ENCODE data around the gene HIVEP1. TPM values are rescaled to one million over a fixed set of nuclear protein-coding genes. Genes with fewer than 3 reads are reported as not detected.

The HIVEP1 gene
- total RNA-seq, 5 donors from 2014 or later (not counting 1 experiment from before 2014, with no cell fraction given), result 20.0 to 73.1 (median 29.5) TPM

DNA sequence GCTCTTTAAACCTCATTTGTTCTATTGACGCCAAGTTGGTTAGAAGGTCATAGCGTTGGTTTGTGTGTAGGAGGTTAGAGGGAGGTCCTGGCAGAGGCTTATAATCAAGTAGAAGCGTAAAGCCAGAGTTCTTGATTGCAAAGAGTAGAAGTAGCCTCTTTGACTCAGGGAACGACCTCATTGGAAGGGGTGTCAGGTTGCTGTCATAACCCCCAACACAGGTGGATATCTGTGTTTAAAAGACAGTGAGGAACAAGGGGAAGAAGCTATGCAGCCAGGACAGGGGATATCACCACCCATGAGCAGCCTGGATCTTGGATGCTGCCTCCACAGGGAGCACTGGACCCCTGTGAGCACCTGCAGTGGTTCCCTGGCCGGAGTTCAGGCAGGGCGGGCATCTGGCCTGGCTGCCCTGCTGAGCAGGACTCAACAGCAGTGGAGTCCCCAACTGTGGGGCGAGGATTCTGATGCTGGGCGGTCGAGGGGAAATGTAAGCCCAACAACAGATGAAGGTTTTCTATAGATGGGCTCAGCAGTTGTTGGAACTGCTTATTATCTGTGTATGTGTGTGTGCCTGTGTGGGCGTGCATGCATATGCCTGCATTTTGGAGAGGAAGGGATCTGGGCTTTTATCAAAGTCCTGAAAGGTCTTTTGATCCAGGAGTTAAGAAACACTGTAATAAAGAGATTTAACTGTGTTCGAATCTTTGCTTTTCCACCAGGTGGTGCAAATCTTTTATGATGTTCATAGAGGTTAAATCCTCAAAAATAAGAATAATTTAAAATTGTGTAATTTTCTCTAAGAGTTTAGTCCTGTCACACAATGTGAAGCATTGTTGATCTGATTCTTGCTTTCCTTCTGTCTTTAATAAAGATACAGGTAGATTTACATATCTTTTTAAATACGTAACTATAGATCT is 27.7 kb downstream of the HIVEP1 start:
- DNase-seq, result no peak
- Mint-ChIP-seq H3K9me3 (no peaks in the 10 kb centered on the region), H3K4me1 (peaks cover 60 to 69% (median 67%) of the 10 kb centered on the region in 3 donors), H3K36me3 (peaks cover 6% of the 10 kb centered on the region), H3K27ac (peak overlapping the region; percentile 50 to 67), H3K27me3 (no peaks in the 10 kb centered on the region), H3K4me3 (no peak overlapping the region)
- Histone ChIP-seq H3K4me3 (ENCODE audit: control insufficient read depth in 1 of 2, extremely low read depth in 1 of 2, low read length in 1 of 2) (no peak overlapping the region), H3K27ac (ENCODE audit: low read length) (no peak overlapping the region), H3K27me3 (replicated peaks in 1 of 2; ENCODE audit: control insufficient read depth in 2 of 2, extremely low read depth in 1 of 2, insufficient read depth in 2 of 2, low read length in 1 of 2) (no peaks in the 10 kb centered on the region), H3K36me3 (ENCODE audit: control insufficient read depth in 2 of 2, extremely low read depth in 1 of 2, insufficient read depth in 1 of 2, low read length in 1 of 2) (no peaks in the 10 kb centered on the region), H3K9me3 (no peaks in the 10 kb centered on the region), H3K4me1 (ENCODE audit: control insufficient read depth in 1 of 2, extremely low read depth in 1 of 2, insufficient read depth in 2 of 2, low read length in 2 of 2) (peaks cover 14 to 22% of the 10 kb centered on the region in 2 experiments)
- WGBS (ENCODE audit: insufficient coverage), result 79% methylated on average over 9 of the region's 12 CpGs
- CTCF ChIA-PET, result interaction anchor here (0.5 to 0.9 kb wide), 3 partner anchors 17 to 449 kb away, joined by 3 to 6 read pairs (median 4); no protein-coding TSS in a partner anchor
- peak in 1 of 4 experiments; percentile 20 for ATAC-seq (replicated peaks in 1 of 4)
- POLR2A ChIA-PET, result no interaction called here

GRCh38 chr6:12047304-12047703 is 35.2 kb downstream of the HIVEP1 start:
- DNase-seq (no peak), ATAC-seq (replicated peaks in 1 of 4) (no peak)
- H3K36me3 Mint-ChIP-seq, result peaks cover 3% of the 10 kb centered on the region
- H3K4me1 ChIP-seq (ENCODE audit: control insufficient read depth in 1 of 2, extremely low read depth in 1 of 2, insufficient read depth in 2 of 2, low read length in 2 of 2), result peaks cover 9 to 17% of the 10 kb centered on the region in 2 experiments
- 100% methylated on average over 4 of the region's 9 CpGs for WGBS (ENCODE audit: insufficient coverage)
- H3K9me3 ChIP-seq, result no peaks in the 10 kb centered on the region
- H3K36me3 ChIP-seq (ENCODE audit: control insufficient read depth in 2 of 2, extremely low read depth in 1 of 2, insufficient read depth in 1 of 2, low read length in 1 of 2), result no peaks in the 10 kb centered on the region
- H3K4me3 ChIP-seq (ENCODE audit: control insufficient read depth in 1 of 2, extremely low read depth in 1 of 2, low read length in 1 of 2), result no peak overlapping the region
- H3K4me1 Mint-ChIP-seq, result peaks cover 65 to 72% (median 69%) of the 10 kb centered on the region in 3 donors
- no peak overlapping the region for H3K27ac Mint-ChIP-seq
- H3K27ac ChIP-seq (ENCODE audit: low read length), result no peak overlapping the region
- no peaks in the 10 kb centered on the region for H3K27me3 ChIP-seq (replicated peaks in 1 of 2; ENCODE audit: control insufficient read depth in 2 of 2, extremely low read depth in 1 of 2, insufficient read depth in 2 of 2, low read length in 1 of 2)
- no peak overlapping the region for H3K4me3 Mint-ChIP-seq
- ChIA-PET POLR2A (no interaction called here), CTCF (interaction anchor here in 1 of 2 donors (0.5 to 2.0 kb wide), 2 partner anchors 9 to 28 kb away, joined by 4 to 8 read pairs; no protein-coding TSS in a partner anchor)
- H3K9me3 Mint-ChIP-seq, result no peaks in the 10 kb centered on the region
- no peaks in the 10 kb centered on the region for H3K27me3 Mint-ChIP-seq

- Mint-ChIP-seq H3K27ac (peak overlapping the region; percentile 50 to 58), H3K36me3 (peaks cover 3% of the 10 kb centered on the region), H3K27me3 (no peaks in the 10 kb centered on the region), H3K9me3 (no peaks in the 10 kb centered on the region), H3K4me3 (no peak overlapping the region), H3K4me1 (peaks cover 68 to 78% (median 73%) of the 10 kb centered on the region in 3 donors)
- H3K27ac ChIP-seq (ENCODE audit: low read length), result no peak overlapping the region
- no peaks in the 10 kb centered on the region for H3K36me3 ChIP-seq (ENCODE audit: control insufficient read depth in 2 of 2, extremely low read depth in 1 of 2, insufficient read depth in 1 of 2, low read length in 1 of 2)
- H3K9me3 ChIP-seq, result no peaks in the 10 kb centered on the region
- no peak for ATAC-seq (replicated peaks in 1 of 4)
- H3K4me3 ChIP-seq (ENCODE audit: control insufficient read depth in 1 of 2, extremely low read depth in 1 of 2, low read length in 1 of 2), result no peak overlapping the region
- H3K27me3 ChIP-seq (replicated peaks in 1 of 2; ENCODE audit: control insufficient read depth in 2 of 2, extremely low read depth in 1 of 2, insufficient read depth in 2 of 2, low read length in 1 of 2), result no peaks in the 10 kb centered on the region
- CTCF ChIA-PET, result interaction anchor here in 1 of 2 donors (0.5 to 2.0 kb wide), 2 partner anchors 9 to 28 kb away, joined by 4 to 8 read pairs; no protein-coding TSS in a partner anchor
- POLR2A ChIA-PET, result interaction anchor here in 1 of 2 donors (0.5 kb wide), 1 partner anchor 43 kb away, joined by 7 read pairs; no protein-coding TSS in a partner anchor
- no peak for DNase-seq
- H3K4me1 ChIP-seq (ENCODE audit: control insufficient read depth in 1 of 2, extremely low read depth in 1 of 2, insufficient read depth in 2 of 2, low read length in 2 of 2), result peaks cover 15 to 17% of the 10 kb centered on the region in 2 experiments
- 92% methylated on average over 4 of the region's 10 CpGs for WGBS (ENCODE audit: insufficient coverage)
Measured at GRCh38 chr6:12047792-12048432, 35.8 kb downstream of the HIVEP1 start.

DNA sequence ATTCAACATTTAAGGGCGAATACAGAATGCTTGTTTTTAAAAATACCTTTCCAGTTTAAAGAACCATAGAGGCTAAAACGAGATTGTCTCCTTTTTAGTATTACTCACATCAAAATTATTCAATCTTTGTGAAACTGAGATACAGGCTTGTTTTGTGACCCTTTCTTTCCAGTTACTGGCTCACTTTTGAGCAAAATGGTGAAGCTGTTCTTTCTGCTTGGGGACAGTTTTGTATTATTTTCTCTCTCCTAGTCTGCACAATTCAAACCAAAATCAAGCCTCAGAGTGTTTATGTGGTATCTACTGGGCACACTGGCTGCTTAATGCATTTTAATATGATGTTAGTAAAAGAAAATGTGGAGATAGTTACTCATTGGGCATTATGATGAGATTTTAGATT is 36.5 kb downstream of the HIVEP1 start:
- peaks cover 70 to 82% (median 76%) of the 10 kb centered on the region in 3 donors for H3K4me1 Mint-ChIP-seq
- Histone ChIP-seq H3K27me3 (replicated peaks in 1 of 2; ENCODE audit: control insufficient read depth in 2 of 2, extremely low read depth in 1 of 2, insufficient read depth in 2 of 2, low read length in 1 of 2) (no peaks in the 10 kb centered on the region), H3K27ac (ENCODE audit: low read length) (no peak overlapping the region), H3K4me1 (ENCODE audit: control insufficient read depth in 1 of 2, extremely low read depth in 1 of 2, insufficient read depth in 2 of 2, low read length in 2 of 2) (peaks cover 17 to 18% of the 10 kb centered on the region in 2 experiments), H3K9me3 (no peaks in the 10 kb centered on the region), H3K36me3 (ENCODE audit: control insufficient read depth in 2 of 2, extremely low read depth in 1 of 2, insufficient read depth in 1 of 2, low read length in 1 of 2) (no peaks in the 10 kb centered on the region), H3K4me3 (ENCODE audit: control insufficient read depth in 1 of 2, extremely low read depth in 1 of 2, low read length in 1 of 2) (no peak overlapping the region)
- DNase-seq (no peak), ATAC-seq (replicated peaks in 1 of 4) (no peak)
- H3K36me3 Mint-ChIP-seq, result peaks cover 3% of the 10 kb centered on the region
- ChIA-PET CTCF (no interaction called here), POLR2A (no interaction called here)
- H3K27ac Mint-ChIP-seq, result peak overlapping the region; percentile 40 to 52
- WGBS (ENCODE audit: insufficient coverage), result 20% methylated on average over 1 of the region's 2 CpGs
- no peaks in the 10 kb centered on the region for H3K9me3 Mint-ChIP-seq
- H3K27me3 Mint-ChIP-seq, result no peaks in the 10 kb centered on the region
- H3K4me3 Mint-ChIP-seq, result peak overlapping the region in 1 of 3 donors; percentile 15

DNA sequence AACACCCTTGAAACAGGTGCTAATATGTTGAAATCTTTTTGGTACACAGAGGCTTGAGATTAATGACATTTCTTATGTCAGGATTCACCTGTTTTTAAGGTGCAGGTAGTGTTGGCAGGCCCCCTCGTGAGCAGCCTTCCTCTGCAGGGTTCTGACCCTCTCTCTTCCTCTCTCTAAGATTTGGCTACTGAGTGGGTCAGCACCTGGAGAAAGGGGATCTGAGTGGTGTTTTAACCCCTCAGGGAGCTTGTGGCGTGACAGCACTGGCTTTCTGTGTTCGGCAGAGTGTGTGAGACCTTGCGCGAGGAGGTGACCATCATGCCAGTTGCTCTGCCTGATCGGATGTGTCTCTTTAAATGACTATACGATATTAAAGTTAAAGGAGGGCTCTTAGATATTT is 37.1 kb downstream of the HIVEP1 start:
- Histone ChIP-seq H3K27me3 (replicated peaks in 1 of 2; ENCODE audit: control insufficient read depth in 2 of 2, extremely low read depth in 1 of 2, insufficient read depth in 2 of 2, low read length in 1 of 2) (no peaks in the 10 kb centered on the region), H3K4me3 (ENCODE audit: control insufficient read depth in 1 of 2, extremely low read depth in 1 of 2, low read length in 1 of 2) (no peak overlapping the region), H3K9me3 (no peaks in the 10 kb centered on the region), H3K4me1 (ENCODE audit: control insufficient read depth in 1 of 2, extremely low read depth in 1 of 2, insufficient read depth in 2 of 2, low read length in 2 of 2) (peaks cover 17 to 18% of the 10 kb centered on the region in 2 experiments), H3K27ac (ENCODE audit: low read length) (no peak overlapping the region), H3K36me3 (ENCODE audit: control insufficient read depth in 2 of 2, extremely low read depth in 1 of 2, insufficient read depth in 1 of 2, low read length in 1 of 2) (no peaks in the 10 kb centered on the region)
- H3K9me3 Mint-ChIP-seq, result no peaks in the 10 kb centered on the region
- ATAC-seq (replicated peaks in 1 of 4) (no peak), DNase-seq (no peak)
- no peaks in the 10 kb centered on the region for H3K27me3 Mint-ChIP-seq
- peaks cover 68 to 77% (median 75%) of the 10 kb centered on the region in 3 donors for H3K4me1 Mint-ChIP-seq
- ChIA-PET POLR2A (no interaction called here), CTCF (interaction anchor here in 1 of 2 donors (1.0 kb wide), 1 partner anchor 26 kb away, joined by 3 read pairs; no protein-coding TSS in a partner anchor)
- no CpG with 5 or more reads among the region's 7 CpGs for WGBS (ENCODE audit: insufficient coverage)
- peak overlapping the region; percentile 40 to 75 for H3K27ac Mint-ChIP-seq
- H3K4me3 Mint-ChIP-seq, result peak overlapping the region in 1 of 3 donors; percentile 15
- peaks cover 3% of the 10 kb centered on the region for H3K36me3 Mint-ChIP-seq

DNA sequence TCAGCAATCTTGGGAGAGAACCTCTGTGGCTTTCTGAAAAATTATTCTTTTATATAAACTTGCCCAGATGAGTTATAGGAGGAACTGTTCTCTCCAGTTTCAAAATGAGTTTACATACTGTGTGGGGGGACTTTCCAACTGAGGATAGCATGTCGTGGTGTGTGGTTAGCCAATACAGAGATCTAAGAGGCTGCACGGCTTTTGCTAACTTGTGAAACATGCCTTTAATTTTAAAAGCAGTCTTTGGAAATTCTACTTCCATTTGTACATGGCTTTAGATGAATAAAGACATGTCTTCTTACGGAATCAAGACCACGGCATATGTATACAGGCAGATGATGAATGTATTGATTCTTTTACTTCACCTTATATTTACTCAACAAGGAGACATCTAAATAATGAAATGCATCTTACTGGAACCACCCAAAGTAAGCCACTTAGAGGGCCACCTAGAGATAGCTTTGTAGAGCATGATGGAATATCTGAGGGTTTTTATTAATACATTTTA is 39.8 kb downstream of the HIVEP1 start:
- CTCF ChIA-PET, result interaction anchor here in 1 of 2 donors (0.6 kb wide), 1 partner anchor 226 kb away, joined by 3 read pairs; no protein-coding TSS in a partner anchor
- Histone ChIP-seq H3K9me3 (no peaks in the 10 kb centered on the region), H3K4me3 (ENCODE audit: control insufficient read depth in 1 of 2, extremely low read depth in 1 of 2, low read length in 1 of 2) (no peak overlapping the region), H3K27ac (ENCODE audit: low read length) (peak overlapping the region; percentile 56), H3K4me1 (ENCODE audit: control insufficient read depth in 1 of 2, extremely low read depth in 1 of 2, insufficient read depth in 2 of 2, low read length in 2 of 2) (peaks cover 7 to 18% of the 10 kb centered on the region in 2 experiments), H3K36me3 (ENCODE audit: control insufficient read depth in 2 of 2, extremely low read depth in 1 of 2, insufficient read depth in 1 of 2, low read length in 1 of 2) (no peaks in the 10 kb centered on the region), H3K27me3 (replicated peaks in 1 of 2; ENCODE audit: control insufficient read depth in 2 of 2, extremely low read depth in 1 of 2, insufficient read depth in 2 of 2, low read length in 1 of 2) (no peaks in the 10 kb centered on the region)
- DNase-seq (peak in 31 of 35 experiments; percentile 22 to 86 (median 58)), ATAC-seq (replicated peaks in 1 of 4) (peak; percentile 88 to 99 (median 99))
- H3K27ac Mint-ChIP-seq, result peak overlapping the region; percentile 82 to 87
- no peaks in the 10 kb centered on the region for H3K27me3 Mint-ChIP-seq
- H3K36me3 Mint-ChIP-seq, result peaks cover 3% of the 10 kb centered on the region
- H3K4me1 Mint-ChIP-seq, result peaks cover 63 to 70% (median 65%) of the 10 kb centered on the region in 3 donors
- no CpG with 5 or more reads among the region's 4 CpGs for WGBS (ENCODE audit: insufficient coverage)
- POLR2A ChIA-PET, result no interaction called here
- peak overlapping the region; percentile 34 to 41 (median 35) for H3K4me3 Mint-ChIP-seq
- no peaks in the 10 kb centered on the region for H3K9me3 Mint-ChIP-seq
